HepG2 (cell line): ENCODE results near the gene HID1.

Experiments used
- JARID2 ChIP-seq: sonication (generic); formaldehyde crosslinking; IDR thresholded peaks from 2 replicates; pipeline ENCODE4 v1.8.1; 2023; ENCODE audit warnings: missing genetic modification reagents, inconsistent platforms; ENCODE audit not compliant: insufficient replicate concordance
- ZNF589 ChIP-seq: sonication (generic); formaldehyde crosslinking; conservative IDR thresholded peaks from 2 replicates; pipeline ENCODE4 v1.8.0; 2022; ENCODE audit warnings: mild to moderate bottlenecking, moderate library complexity, missing genetic modification reagents
- ZNF614 ChIP-seq: IDR thresholded peaks from 2 replicates; pipeline ENCODE4 v1.6.1; 2018; ENCODE audit warnings: missing biosample characterization, missing genetic modification reagents, inconsistent platforms, borderline replicate concordance
- ZSCAN20 ChIP-seq: sonication (generic); formaldehyde crosslinking; IDR thresholded peaks from 2 replicates; pipeline ENCODE4 v1.4.0; 2020; ENCODE audit warnings: missing genetic modification reagents, mild to moderate bottlenecking, borderline replicate concordance

DNA sequence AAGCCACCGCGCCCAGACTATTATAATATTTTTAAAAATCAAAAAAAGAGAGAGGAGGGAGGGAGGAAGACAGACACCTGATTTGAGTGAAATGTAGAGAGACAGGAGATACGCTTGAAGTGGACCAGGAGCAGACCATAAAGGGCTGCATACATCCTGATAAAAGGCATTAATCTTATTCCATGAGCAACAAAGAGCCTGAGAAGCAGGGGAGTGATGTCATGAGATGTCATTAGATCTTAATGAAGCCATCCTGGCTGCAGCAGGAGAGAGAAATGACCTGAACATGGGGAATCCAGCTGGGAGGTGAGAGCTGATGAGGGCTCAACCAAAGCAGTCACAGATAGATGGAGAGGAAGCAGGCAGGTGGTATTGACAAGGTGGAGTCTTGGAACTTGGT lies 5.2 kb upstream of the HID1 start:
- no peak for TF ChIP-seq JARID2 (CRISPR knock-in tag)
- no peak for TF ChIP-seq ZNF589 (CRISPR knock-in tag)
- no peak for TF ChIP-seq ZSCAN20 (CRISPR knock-in tag)
- no peak for TF ChIP-seq ZNF614 (CRISPR knock-in tag)
